Body of pancreas (tissue), 4 donors: ENCODE results near the gene TRIM69. TPM values are rescaled to one million over a fixed set of nuclear protein-coding genes. Genes with fewer than 3 reads are reported as not detected.
A peak's percentile ranks its signal among the peaks of the same experiment; 100 is the strongest.
"Not testable (repeated sequence)": the region's sequence is repeated elsewhere in the genome, so short reads cannot be mapped to it uniquely, and the experiment has no call there.

Experiments
- ATAC-seq: fragments of 150-250 bp; one replicate; pipeline ENCODE4 v1.9.1; 2016
- DNase-seq, 4 donors: peaks; one replicate each; pipeline ENCODE4 v3.0.0-alpha.2; 2019
- H3K27ac ChIP-seq, 4 donors: fragments of 200-600 bp; sonication (generic); 1 replicate in 3 of 4; 2 replicates in 1 of 4; pipeline versions ENCODE4 v1.5.1 to v1.6.1; 2016 to 2019; ENCODE audit warnings: mild to moderate bottlenecking in 1 of 4, mixed read lengths in 1 of 4, moderate library complexity in 1 of 4
- H3K27me3 ChIP-seq, 2 donors: fragments of 200-600 bp; sonication (generic); one replicate each; pipeline ENCODE4 v1.6.0; 2016; ENCODE audit warnings: mild to moderate bottlenecking in 1 of 2
- H3K36me3 ChIP-seq, 2 donors: fragments of 200-600 bp; sonication (generic); replicated peaks in 1 of 2; 2 replicates each; pipeline ENCODE4 v1.5.1; 2016; ENCODE audit warnings: low read depth in 2 of 2; ENCODE audit not compliant: insufficient read depth in 1 of 2
- H3K4me1 ChIP-seq: fragments of 200-600 bp; sonication (generic); one replicate; pipeline ENCODE4 v1.6.0; 2016
- H3K4me3 ChIP-seq, 2 donors: fragments of 200-600 bp; sonication (generic); 1 replicate in 1 of 2; 2 replicates in 1 of 2; pipeline ENCODE4 v1.5.1; 2016 to 2019
- H3K9me3 ChIP-seq, 3 donors: fragments of 200-600 bp; sonication (generic); 1 replicate in 2 of 3; 2 replicates in 1 of 3; pipeline ENCODE4 v1.5.1; 2016
- POLR2A ChIP-seq, 3 donors: fragments of 450-650 bp; IDR thresholded peaks; one replicate each; pipeline ENCODE4 v1.6.1; 2016; ENCODE audit warnings: antibody characterized with exemption in 3 of 3, mild to moderate bottlenecking in 2 of 3
- WGBS, 2 donors: methylation state at CpG; one replicate each; pipeline ENCODE4 v1.1.5; 2017; 5-methylcytosine and 5-hydroxymethylcytosine counted together
- intact Hi-C: fragments of 100-400 bp; cut with DNase I; formaldehyde crosslinking; loops from one replicate; pipeline ENCODE4 v1.15.1; 2023
- total RNA-seq, 2 donors: library from RNA; depleted of rRNA; stranded (reverse); fragments of >200 nt; gene quantifications; one replicate each; pipeline ENCODE4 v1.1.0, GENCODE V29; 2016
- TF ChIP-seq, protein P1 (sequence below), 7 experiments: fragments of 450-650 bp in 4 of 7; fragments of 200-600 bp in 3 of 7; sonication (generic) in 3 of 7; IDR thresholded peaks; one replicate each; pipeline ENCODE4 v1.5.1; 2016 to 2019; ENCODE audit warnings: antibody characterized with exemption in 7 of 7

TRIM69 gene, protein sequence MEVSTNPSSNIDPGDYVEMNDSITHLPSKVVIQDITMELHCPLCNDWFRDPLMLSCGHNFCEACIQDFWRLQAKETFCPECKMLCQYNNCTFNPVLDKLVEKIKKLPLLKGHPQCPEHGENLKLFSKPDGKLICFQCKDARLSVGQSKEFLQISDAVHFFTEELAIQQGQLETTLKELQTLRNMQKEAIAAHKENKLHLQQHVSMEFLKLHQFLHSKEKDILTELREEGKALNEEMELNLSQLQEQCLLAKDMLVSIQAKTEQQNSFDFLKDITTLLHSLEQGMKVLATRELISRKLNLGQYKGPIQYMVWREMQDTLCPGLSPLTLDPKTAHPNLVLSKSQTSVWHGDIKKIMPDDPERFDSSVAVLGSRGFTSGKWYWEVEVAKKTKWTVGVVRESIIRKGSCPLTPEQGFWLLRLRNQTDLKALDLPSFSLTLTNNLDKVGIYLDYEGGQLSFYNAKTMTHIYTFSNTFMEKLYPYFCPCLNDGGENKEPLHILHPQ
- 1 to 10 TPM; 2.6 to 2.9 TPM for total RNA-seq

- no peaks in the 10 kb centered on the region for H3K4me1 ChIP-seq
- H3K27ac ChIP-seq, result peak within 1 kb of the TSS in 2 of 4 donors; percentile 4 to 53
- WGBS, 2 donors, result 63 to 69% methylated on average over 3 of the region's 3 CpGs
- no peaks in the 10 kb centered on the region for H3K9me3 ChIP-seq
- no peak for TF ChIP-seq POLR2A (IDR thresholded peaks at IDR 0.05)
- TF ChIP-seq, protein P1, sequence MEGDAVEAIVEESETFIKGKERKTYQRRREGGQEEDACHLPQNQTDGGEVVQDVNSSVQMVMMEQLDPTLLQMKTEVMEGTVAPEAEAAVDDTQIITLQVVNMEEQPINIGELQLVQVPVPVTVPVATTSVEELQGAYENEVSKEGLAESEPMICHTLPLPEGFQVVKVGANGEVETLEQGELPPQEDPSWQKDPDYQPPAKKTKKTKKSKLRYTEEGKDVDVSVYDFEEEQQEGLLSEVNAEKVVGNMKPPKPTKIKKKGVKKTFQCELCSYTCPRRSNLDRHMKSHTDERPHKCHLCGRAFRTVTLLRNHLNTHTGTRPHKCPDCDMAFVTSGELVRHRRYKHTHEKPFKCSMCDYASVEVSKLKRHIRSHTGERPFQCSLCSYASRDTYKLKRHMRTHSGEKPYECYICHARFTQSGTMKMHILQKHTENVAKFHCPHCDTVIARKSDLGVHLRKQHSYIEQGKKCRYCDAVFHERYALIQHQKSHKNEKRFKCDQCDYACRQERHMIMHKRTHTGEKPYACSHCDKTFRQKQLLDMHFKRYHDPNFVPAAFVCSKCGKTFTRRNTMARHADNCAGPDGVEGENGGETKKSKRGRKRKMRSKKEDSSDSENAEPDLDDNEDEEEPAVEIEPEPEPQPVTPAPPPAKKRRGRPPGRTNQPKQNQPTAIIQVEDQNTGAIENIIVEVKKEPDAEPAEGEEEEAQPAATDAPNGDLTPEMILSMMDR (IDR thresholded peaks at IDR 0.05), result no peak
- DNase-seq (no peak), ATAC-seq (no peak)
- H3K4me3 ChIP-seq, result no peak within 1 kb of the TSS
- intact Hi-C loops, result loop anchor here (5.0 to 10.0 kb wide), 2 partner anchors 69 to 141 kb away; no protein-coding TSS in a partner anchor
- no peaks in the 10 kb centered on the region for H3K27me3 ChIP-seq
- H3K36me3 ChIP-seq, result no peaks in the 10 kb centered on the region
These were observed at the start of gene TRIM69 for GRCh38 chr15:44736181-44736765. Gene TRIM69 (plus strand): TSS chr15:44736528. CDS start chr15:44736705, 177 bp downstream.

DNA sequence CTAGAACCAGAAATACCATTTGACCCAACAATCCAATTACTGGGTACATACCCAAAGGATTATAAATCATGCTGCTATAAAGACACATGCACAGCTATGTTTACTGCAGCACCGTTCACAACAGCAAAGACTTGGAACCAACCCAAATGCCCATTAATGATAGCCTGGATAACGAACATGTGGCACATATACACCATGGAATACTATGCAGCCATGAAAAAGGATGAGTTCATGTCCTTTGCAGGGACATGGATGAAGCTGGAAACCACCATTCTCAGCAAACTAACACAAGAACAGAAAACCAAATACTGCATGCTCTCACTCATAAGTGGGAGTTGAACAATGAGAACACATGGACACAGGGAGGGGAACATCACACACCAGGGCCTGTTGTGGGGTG lies 47.0 kb upstream of the TRIM69 start:
- ATAC-seq, DNase-seq, H3K9me3 ChIP-seq, H3K4me1 ChIP-seq, intact Hi-C loops, H3K36me3 ChIP-seq, H3K4me3 ChIP-seq, H3K27ac ChIP-seq, H3K27me3 ChIP-seq: not testable (repeated sequence)
- 75 to 87% methylated on average over 2 of the region's 2 CpGs for WGBS, 2 donors

DNA sequence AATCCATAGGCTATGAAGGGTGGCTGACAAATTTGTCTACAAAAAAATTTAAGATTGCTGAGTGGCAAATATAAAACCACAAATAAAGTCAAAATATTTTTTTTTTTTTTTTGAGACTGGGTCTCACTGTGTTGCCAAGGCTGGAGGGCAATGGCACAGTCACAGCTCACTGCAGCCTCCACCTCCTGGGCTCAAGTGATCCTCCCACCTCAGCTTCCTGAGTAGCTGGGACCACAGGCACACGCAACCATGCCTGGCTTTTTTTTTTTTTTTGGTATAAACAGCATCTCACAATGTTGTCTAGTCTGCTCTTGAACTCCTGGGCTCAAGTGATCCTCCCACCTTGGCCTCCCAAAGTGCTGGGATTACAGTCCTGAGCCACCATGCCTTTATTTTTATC lies 46.1 kb upstream of the TRIM69 start:
- H3K4me3 ChIP-seq, ATAC-seq, DNase-seq, H3K36me3 ChIP-seq, H3K27me3 ChIP-seq, intact Hi-C loops, H3K9me3 ChIP-seq, H3K4me1 ChIP-seq, H3K27ac ChIP-seq: not testable (repeated sequence)
- WGBS, 2 donors, result 72 to 82% methylated on average over 1 of the region's 1 CpG

DNA sequence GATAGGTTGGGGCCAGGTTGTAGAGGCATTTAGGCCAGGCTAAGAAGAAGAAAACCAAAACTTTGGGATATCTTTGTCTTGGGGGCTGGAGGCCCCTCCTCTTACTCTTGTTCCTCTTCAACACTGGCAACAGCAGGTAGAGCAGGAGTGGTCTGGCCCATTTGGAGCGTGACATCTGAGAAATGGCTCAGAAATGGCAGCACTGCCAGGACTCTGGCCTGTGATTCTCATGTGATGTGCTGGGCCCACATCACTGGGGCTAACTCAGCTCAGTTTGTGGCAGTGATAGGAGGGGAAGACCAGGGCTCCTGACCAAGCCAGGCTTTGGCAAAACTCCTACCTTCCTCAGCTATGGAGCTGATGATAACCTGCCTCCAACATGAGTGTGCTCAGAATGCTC lies 43.7 kb upstream of the TRIM69 start:
- no peak overlapping the region for H3K4me3 ChIP-seq
- H3K9me3 ChIP-seq, result no peaks in the 10 kb centered on the region
- no peak for TF ChIP-seq POLR2A (IDR thresholded peaks at IDR 0.05)
- TF ChIP-seq, protein P1 (IDR thresholded peaks at IDR 0.05), result no peak
- H3K4me1 ChIP-seq, result no peaks in the 10 kb centered on the region
- WGBS, 2 donors, result 100% methylated on average over 1 of the region's 1 CpG
- intact Hi-C loops, result no loop called here
- DNase-seq, result no peak
- no peak overlapping the region for H3K27ac ChIP-seq
- H3K27me3 ChIP-seq, result no peaks in the 10 kb centered on the region
- no peaks in the 10 kb centered on the region for H3K36me3 ChIP-seq
- no peak for ATAC-seq

DNA sequence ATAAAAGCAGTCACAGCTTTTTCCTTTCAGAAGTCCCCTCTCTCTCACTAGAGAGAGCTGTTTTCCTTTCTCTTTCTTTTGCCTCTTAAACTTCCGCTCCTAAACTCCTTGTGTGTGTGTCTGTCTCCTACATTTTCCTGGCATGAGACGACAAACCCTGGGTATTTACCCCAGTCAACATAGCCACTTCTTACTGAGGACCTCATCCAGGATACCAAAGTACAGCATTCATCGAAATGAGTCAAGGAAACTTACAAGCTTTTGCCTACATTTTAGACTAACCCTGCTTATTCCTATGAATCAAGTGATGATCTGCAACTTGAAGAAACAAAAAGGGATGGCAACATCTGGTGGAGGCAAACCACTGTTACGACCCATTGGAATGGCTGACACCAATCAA lies 41.9 kb upstream of the TRIM69 start:
- Histone ChIP-seq H3K27ac (no peak overlapping the region), H3K4me3 (no peak overlapping the region), H3K36me3 (no peaks in the 10 kb centered on the region), H3K9me3 (no peaks in the 10 kb centered on the region), H3K4me1 (no peaks in the 10 kb centered on the region), H3K27me3 (no peaks in the 10 kb centered on the region)
- WGBS, 2 donors, result 78 to 85% methylated on average over 4 of the region's 4 CpGs
- TF ChIP-seq, protein P1 (IDR thresholded peaks at IDR 0.05), result no peak
- TF ChIP-seq POLR2A (IDR thresholded peaks at IDR 0.05), result no peak
- DNase-seq (no peak), ATAC-seq (no peak)
- intact Hi-C loops, result no loop called here
